OCI-LY1 (cell line): ENCODE data around the gene MOV10.

Experiments used
- EZH2 ChIP-seq: fragments of 200-600 bp; sonication (generic), shearing (Covaris generic); IDR thresholded peaks from 2 replicates; pipeline ENCODE4 v1.8.0; 2017; ENCODE audit warnings: borderline replicate concordance, mixed run types, mild to moderate bottlenecking, antibody characterized with exemption, low read length, moderate library complexity, mixed read lengths
- TF ChIP-seq, protein P1 (sequence below): fragments of 200-600 bp; sonication (generic), shearing (Covaris generic); IDR thresholded peaks from 2 replicates; pipeline ENCODE4 v1.5.1; 2017; ENCODE audit warnings: mild to moderate bottlenecking, antibody characterized with exemption, low read length, moderate library complexity, mixed read lengths

DNA sequence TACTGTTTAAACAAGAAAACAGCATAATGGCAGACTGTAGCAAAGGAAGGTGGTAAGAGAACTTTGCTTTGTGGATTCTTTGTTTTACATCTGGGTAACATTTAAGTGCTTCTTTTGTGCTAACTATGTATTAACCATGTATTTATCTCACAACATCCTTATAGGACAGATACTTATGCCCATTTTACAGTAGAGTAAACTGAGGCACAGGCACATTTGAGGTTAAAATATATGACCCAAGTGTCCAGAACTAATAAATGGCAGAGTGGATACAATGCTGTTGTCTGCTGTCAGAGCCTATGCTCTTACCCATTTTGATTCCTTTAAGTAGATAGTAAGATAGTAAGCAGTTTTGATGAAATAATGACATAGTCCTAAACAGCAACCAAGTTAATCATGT is 47.6 kb upstream of the MOV10 start:
- no peak for TF ChIP-seq EZH2
- TF ChIP-seq, protein P1, sequence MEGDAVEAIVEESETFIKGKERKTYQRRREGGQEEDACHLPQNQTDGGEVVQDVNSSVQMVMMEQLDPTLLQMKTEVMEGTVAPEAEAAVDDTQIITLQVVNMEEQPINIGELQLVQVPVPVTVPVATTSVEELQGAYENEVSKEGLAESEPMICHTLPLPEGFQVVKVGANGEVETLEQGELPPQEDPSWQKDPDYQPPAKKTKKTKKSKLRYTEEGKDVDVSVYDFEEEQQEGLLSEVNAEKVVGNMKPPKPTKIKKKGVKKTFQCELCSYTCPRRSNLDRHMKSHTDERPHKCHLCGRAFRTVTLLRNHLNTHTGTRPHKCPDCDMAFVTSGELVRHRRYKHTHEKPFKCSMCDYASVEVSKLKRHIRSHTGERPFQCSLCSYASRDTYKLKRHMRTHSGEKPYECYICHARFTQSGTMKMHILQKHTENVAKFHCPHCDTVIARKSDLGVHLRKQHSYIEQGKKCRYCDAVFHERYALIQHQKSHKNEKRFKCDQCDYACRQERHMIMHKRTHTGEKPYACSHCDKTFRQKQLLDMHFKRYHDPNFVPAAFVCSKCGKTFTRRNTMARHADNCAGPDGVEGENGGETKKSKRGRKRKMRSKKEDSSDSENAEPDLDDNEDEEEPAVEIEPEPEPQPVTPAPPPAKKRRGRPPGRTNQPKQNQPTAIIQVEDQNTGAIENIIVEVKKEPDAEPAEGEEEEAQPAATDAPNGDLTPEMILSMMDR = no peak
